ENCODE measurements around the gene FGF22. TPM values are rescaled to one million over a fixed set of nuclear protein-coding genes. Genes with fewer than 3 reads are reported as not detected.

FGF22 gene
- total and polyA plus RNA-seq, 2 of the 4 experiments (the other 2 are of a cell fraction), result 0.14 TPM; not detected in 1

GRCh38 chr19:686589-687297, 47.1 kb downstream of the FGF22 start:
- in situ Hi-C loops (cut with MboI; ENCODE audit: low sequenced_read_pairs) (no loop called here), intact Hi-C loops (cut with micrococcal nuclease) (no loop called here), dilution Hi-C loops (cut with HindIII; ENCODE audit: low sequenced_read_pairs, unreplicated experiment) (no loop called here)
- H3K36me3 ChIP-seq (ENCODE audit: control insufficient read depth, insufficient read depth, low read length), result peaks cover 2% of the 10 kb centered on the region; the same call in 1 of the 2 replicates
- no peak overlapping the region for H3K4me3 ChIP-seq (ENCODE audit: insufficient read depth, low read depth, low read length)
- no peak overlapping the region for H3K4me2 ChIP-seq (ENCODE audit: low read depth, low read length)
- H2BK20ac ChIP-seq (ENCODE audit: low read depth, low read length), result no peak overlapping the region
- H4K5ac ChIP-seq (ENCODE audit: low read depth, low read length), result no peak overlapping the region
- H4K8ac ChIP-seq (ENCODE audit: low read depth in 2 of 2, low read length in 2 of 2), result no peak overlapping the region
- H2AFZ ChIP-seq (replicated peaks; ENCODE audit: low read length, poor library complexity), result no peak overlapping the region
- H3K79me1 ChIP-seq (ENCODE audit: low read depth in 1 of 2, low read length in 2 of 2), result peaks cover 0 to 8% of the 10 kb centered on the region in 2 experiments; a peak in 1 of 4 replicates
- DNase-seq, result no peak
- no peak overlapping the region for H2AK5ac ChIP-seq (ENCODE audit: low read depth, low read length)
- no peak overlapping the region for H3K56ac ChIP-seq (ENCODE audit: extremely low read depth, insufficient read depth, low read length)
- 78% methylated on average over 10 of the region's 17 CpGs; no CpG with 5 or more reads in 1 of the 2 experiments for WGBS, 2 experiments (ENCODE audit: extremely low coverage in 2 of 2, insufficient read length in 1 of 2)
- H3K18ac ChIP-seq (ENCODE audit: low read depth, low read length), result no peak overlapping the region
- H2BK15ac ChIP-seq (ENCODE audit: low read depth, low read length), result no peak overlapping the region
- no TSS peak for BruUV-seq (replicated peaks)
- ATAC-seq (ENCODE audit: low read depth), result no peak
- H3K14ac ChIP-seq (replicated peaks; ENCODE audit: low read depth, low read length), result no peak overlapping the region
- H2BK5ac ChIP-seq (ENCODE audit: low read depth, low read length, poor library complexity, severe bottlenecking), result no peak overlapping the region
- H3K4ac ChIP-seq (ENCODE audit: low read depth, low read length), result no peak overlapping the region
- no peak overlapping the region for H3K27ac ChIP-seq (ENCODE audit: insufficient read depth, low read length)
- no peak overlapping the region for H3K23ac ChIP-seq (ENCODE audit: low read depth, low read length)
- peaks cover 3% of the 10 kb centered on the region; the same call in 1 of the 2 replicates for H3K4me1 ChIP-seq (ENCODE audit: control insufficient read depth, insufficient read depth, low read length)
- CTCF ChIA-PET, result no interaction called here
- H4K20me1 ChIP-seq (ENCODE audit: insufficient read depth, low read length), result peaks cover under 1% of the 10 kb centered on the region; the same call in 1 of the 2 replicates
- H2BK120ac ChIP-seq (ENCODE audit: low read depth, low read length), result no peak overlapping the region
- POLR2A ChIA-PET (ENCODE audit: unreplicated experiment), result no interaction called here
- H4K91ac ChIP-seq (ENCODE audit: insufficient read depth, low read depth, low read length), result no peak overlapping the region
- H3K9me3 ChIP-seq (ENCODE audit: control insufficient read depth, insufficient read depth, low read length), result no peaks in the 10 kb centered on the region
- no peak overlapping the region for H3K9ac ChIP-seq (ENCODE audit: low read depth, low read length)
- H2AK9ac ChIP-seq (replicated peaks; ENCODE audit: low read depth, low read length, poor library complexity), result no peak overlapping the region
- TF ChIP-seq BHLHE40 (IDR thresholded peaks at IDR 0.05; ENCODE audit: low read depth, low read length), result no peak
- TF ChIP-seq MAZ (IDR thresholded peaks at IDR 0.05; ENCODE audit: borderline replicate concordance, low read depth, low read length), result no peak
- no peak for TF ChIP-seq CTCF (conservative IDR thresholded peaks at IDR 0.05; ENCODE audit: low read depth, low read length)
- no peak for TF ChIP-seq RCOR1 (IDR thresholded peaks at IDR 0.05; ENCODE audit: insufficient replicate concordance, low read length)
- TF ChIP-seq, protein P1, sequence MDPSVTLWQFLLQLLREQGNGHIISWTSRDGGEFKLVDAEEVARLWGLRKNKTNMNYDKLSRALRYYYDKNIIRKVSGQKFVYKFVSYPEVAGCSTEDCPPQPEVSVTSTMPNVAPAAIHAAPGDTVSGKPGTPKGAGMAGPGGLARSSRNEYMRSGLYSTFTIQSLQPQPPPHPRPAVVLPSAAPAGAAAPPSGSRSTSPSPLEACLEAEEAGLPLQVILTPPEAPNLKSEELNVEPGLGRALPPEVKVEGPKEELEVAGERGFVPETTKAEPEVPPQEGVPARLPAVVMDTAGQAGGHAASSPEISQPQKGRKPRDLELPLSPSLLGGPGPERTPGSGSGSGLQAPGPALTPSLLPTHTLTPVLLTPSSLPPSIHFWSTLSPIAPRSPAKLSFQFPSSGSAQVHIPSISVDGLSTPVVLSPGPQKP (IDR thresholded peaks at IDR 0.05; ENCODE audit: borderline replicate concordance, low read depth, low read length), result no peak
- no peak for TF ChIP-seq CHD1 (IDR thresholded peaks at IDR 0.05; ENCODE audit: low read depth, low read length)
- TF ChIP-seq RFX5 (IDR thresholded peaks at IDR 0.05; ENCODE audit: low read depth, low read length), result no peak
- no peak for TF ChIP-seq RAD21 (IDR thresholded peaks at IDR 0.05; ENCODE audit: low read length)
- H3K27me3 ChIP-seq (ENCODE audit: control insufficient read depth, insufficient read depth, low read length), result no peaks in the 10 kb centered on the region
- H3K9me1 ChIP-seq (ENCODE audit: insufficient read depth, low read length), result no peaks in the 10 kb centered on the region; the same call in 1 of the 2 replicates

Measured in IMR-90 (cell line).